HepG2 (cell line): ENCODE results near the gene CDKN2A. TPM values are rescaled to one million over a fixed set of nuclear protein-coding genes. Genes with fewer than 3 reads are reported as not detected.
A peak's percentile ranks its signal among the peaks of the same experiment; 100 is the strongest.

Experiments
- ARNT2 ChIP-seq: sonication (generic); formaldehyde crosslinking; IDR thresholded peaks from 2 replicates; pipeline ENCODE4 v1.8.0; 2022; ENCODE audit warnings: mild to moderate bottlenecking, low read depth, missing genetic modification reagents, moderate library complexity
- GABPB1 ChIP-seq: IDR thresholded peaks from 2 replicates; pipeline ENCODE4 v1.6.1; 2016; ENCODE audit warnings: mild to moderate bottlenecking, missing genetic modification reagents, moderate library complexity, missing compliant biosample characterization
- GZF1 ChIP-seq: sonication (generic); formaldehyde crosslinking; IDR thresholded peaks from 2 replicates; pipeline ENCODE4 v1.5.1; 2020; ENCODE audit warnings: mild to moderate bottlenecking, missing genetic modification reagents
- HNRNPLL ChIP-seq: fragments of 200-400 bp; formaldehyde crosslinking; IDR thresholded peaks from 2 replicates; pipeline ENCODE4 v1.6.1; 2017; ENCODE audit warnings: mild to moderate bottlenecking, low read depth, low read length; ENCODE audit not compliant: poor library complexity, severe bottlenecking
- KAT8 ChIP-seq: IDR thresholded peaks from 2 replicates; pipeline ENCODE4 v1.6.1; 2016; ENCODE audit warnings: missing genetic modification reagents, missing compliant biosample characterization
- MTF2 ChIP-seq: sonication (generic); formaldehyde crosslinking; IDR thresholded peaks from 2 replicates; pipeline ENCODE4 v1.5.0; 2020; ENCODE audit warnings: missing genetic modification reagents, borderline replicate concordance
- MYC ChIP-seq: sonication (generic); formaldehyde crosslinking; IDR thresholded peaks from 2 replicates; pipeline ENCODE4 v1.9.0; 2021; ENCODE audit warnings: missing genetic modification reagents, borderline replicate concordance
- SRF ChIP-seq: IDR thresholded peaks from 2 replicates; pipeline ENCODE4 v1.6.1; 2011; ENCODE audit warnings: mild to moderate bottlenecking, low read depth, low read length, moderate library complexity
- ZKSCAN8 ChIP-seq: IDR thresholded peaks from 2 replicates; pipeline ENCODE4 v1.6.1; 2016; ENCODE audit warnings: borderline replicate concordance, missing genetic modification reagents, missing compliant biosample characterization
- ZNF205 ChIP-seq: IDR thresholded peaks from 2 replicates; pipeline ENCODE4 v1.6.1; 2018; ENCODE audit warnings: missing biosample characterization, missing genetic modification reagents
- ZNF263 ChIP-seq: sonication (generic); formaldehyde crosslinking; IDR thresholded peaks from 2 replicates; pipeline ENCODE4 v1.4.0; 2020; ENCODE audit warnings: missing genetic modification reagents
- ZNF34 ChIP-seq: sonication (generic); formaldehyde crosslinking; IDR thresholded peaks from 2 replicates; pipeline ENCODE4 v1.4.0; 2020; ENCODE audit warnings: mild to moderate bottlenecking, missing genetic modification reagents, borderline replicate concordance
- polyA plus RNA-seq, 8 experiments: library from polyadenylated mRNA; depleted of rRNA in 3 of 8; stranded (reverse) in 7 of 8; unstranded in 1 of 8; fragments of >200 nt; fragmentation: Illumina TruSeq in 4 of 8; extraction: Trizol in 4 of 8; gene quantifications; 2 replicates each; pipeline versions ENCODE4 v1.2.1 to v1.2.3, GENCODE V29; 2011 to 2016; ENCODE audit warnings: low read depth in 4 of 8, missing spikeins in 1 of 8, mixed read lengths in 1 of 8; ENCODE audit not compliant: insufficient read depth in 1 of 8
- total RNA-seq, 5 experiments: library from RNA; depleted of rRNA; stranded (reverse); fragments of >200 nt; fragmentation: Illumina TruSeq; extraction: Trizol; gene quantifications; 2 replicates each; pipeline ENCODE4 v1.2.3, GENCODE V29; 2016; ENCODE audit warnings: low read depth in 1 of 5
- TF ChIP-seq, protein P1 (sequence below): sonication (generic); formaldehyde crosslinking; IDR thresholded peaks from 2 replicates; pipeline ENCODE4 v1.5.1; 2020; ENCODE audit warnings: mild to moderate bottlenecking, missing genetic modification reagents, moderate library complexity
- TF ChIP-seq, protein P2 (sequence below): sonication (generic); formaldehyde crosslinking; IDR thresholded peaks from 2 replicates; pipeline ENCODE4 v1.4.0; 2020; ENCODE audit warnings: mild to moderate bottlenecking, missing genetic modification reagents
- TF ChIP-seq, protein P3 (sequence below): IDR thresholded peaks from 2 replicates; pipeline ENCODE4 v1.6.1; 2016; ENCODE audit warnings: missing compliant biosample characterization, missing genetic modification reagents, borderline replicate concordance
- TF ChIP-seq, protein P4 (sequence below): sonication (generic); formaldehyde crosslinking; conservative IDR thresholded peaks from 2 replicates; pipeline ENCODE4 v1.8.0; 2022; ENCODE audit warnings: mild to moderate bottlenecking, moderate library complexity, missing genetic modification reagents
- TF ChIP-seq, protein P5 (sequence below): sonication (generic); formaldehyde crosslinking; IDR thresholded peaks from 2 replicates; pipeline ENCODE4 v1.4.0; 2020; ENCODE audit warnings: mild to moderate bottlenecking, missing genetic modification reagents, borderline replicate concordance

The CDKN2A gene
- total and polyA plus RNA-seq, 2 of the 13 experiments (the other 11 are each of a cell fraction or from before 2014, with no cell fraction given), result 4.2 to 4.8 TPM

DNA sequence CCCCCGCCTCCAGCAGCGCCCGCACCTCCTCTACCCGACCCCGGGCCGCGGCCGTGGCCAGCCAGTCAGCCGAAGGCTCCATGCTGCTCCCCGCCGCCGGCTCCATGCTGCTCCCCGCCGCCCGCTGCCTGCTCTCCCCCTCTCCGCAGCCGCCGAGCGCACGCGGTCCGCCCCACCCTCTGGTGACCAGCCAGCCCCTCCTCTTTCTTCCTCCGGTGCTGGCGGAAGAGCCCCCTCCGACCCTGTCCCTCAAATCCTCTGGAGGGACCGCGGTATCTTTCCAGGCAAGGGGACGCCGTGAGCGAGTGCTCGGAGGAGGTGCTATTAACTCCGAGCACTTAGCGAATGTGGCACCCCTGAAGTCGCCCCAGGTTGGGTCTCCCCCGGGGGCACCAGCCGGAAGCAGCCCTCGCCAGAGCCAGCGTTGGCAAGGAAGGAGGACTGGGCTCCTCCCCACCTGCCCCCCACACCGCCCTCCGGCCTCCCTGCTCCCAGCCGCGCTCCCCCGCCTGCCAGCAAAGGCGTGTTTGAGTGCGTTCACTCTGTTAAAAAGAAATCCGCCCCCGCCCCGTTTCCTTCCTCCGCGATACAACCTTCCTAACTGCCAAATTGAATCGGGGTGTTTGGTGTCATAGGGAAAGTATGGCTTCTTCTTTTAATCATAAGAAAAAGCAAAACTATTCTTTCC, 19.3 kb downstream of the CDKN2A start (continued):
- TF ChIP-seq, protein P1, sequence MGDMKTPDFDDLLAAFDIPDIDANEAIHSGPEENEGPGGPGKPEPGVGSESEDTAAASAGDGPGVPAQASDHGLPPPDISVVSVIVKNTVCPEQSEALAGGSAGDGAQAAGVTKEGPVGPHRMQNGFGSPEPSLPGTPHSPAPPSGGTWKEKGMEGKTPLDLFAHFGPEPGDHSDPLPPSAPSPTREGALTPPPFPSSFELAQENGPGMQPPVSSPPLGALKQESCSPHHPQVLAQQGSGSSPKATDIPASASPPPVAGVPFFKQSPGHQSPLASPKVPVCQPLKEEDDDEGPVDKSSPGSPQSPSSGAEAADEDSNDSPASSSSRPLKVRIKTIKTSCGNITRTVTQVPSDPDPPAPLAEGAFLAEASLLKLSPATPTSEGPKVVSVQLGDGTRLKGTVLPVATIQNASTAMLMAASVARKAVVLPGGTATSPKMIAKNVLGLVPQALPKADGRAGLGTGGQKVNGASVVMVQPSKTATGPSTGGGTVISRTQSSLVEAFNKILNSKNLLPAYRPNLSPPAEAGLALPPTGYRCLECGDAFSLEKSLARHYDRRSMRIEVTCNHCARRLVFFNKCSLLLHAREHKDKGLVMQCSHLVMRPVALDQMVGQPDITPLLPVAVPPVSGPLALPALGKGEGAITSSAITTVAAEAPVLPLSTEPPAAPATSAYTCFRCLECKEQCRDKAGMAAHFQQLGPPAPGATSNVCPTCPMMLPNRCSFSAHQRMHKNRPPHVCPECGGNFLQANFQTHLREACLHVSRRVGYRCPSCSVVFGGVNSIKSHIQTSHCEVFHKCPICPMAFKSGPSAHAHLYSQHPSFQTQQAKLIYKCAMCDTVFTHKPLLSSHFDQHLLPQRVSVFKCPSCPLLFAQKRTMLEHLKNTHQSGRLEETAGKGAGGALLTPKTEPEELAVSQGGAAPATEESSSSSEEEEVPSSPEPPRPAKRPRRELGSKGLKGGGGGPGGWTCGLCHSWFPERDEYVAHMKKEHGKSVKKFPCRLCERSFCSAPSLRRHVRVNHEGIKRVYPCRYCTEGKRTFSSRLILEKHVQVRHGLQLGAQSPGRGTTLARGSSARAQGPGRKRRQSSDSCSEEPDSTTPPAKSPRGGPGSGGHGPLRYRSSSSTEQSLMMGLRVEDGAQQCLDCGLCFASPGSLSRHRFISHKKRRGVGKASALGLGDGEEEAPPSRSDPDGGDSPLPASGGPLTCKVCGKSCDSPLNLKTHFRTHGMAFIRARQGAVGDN (CRISPR knock-in tag), result peak; percentile 79
- no peak for TF ChIP-seq ZKSCAN8
- TF ChIP-seq, protein P2, sequence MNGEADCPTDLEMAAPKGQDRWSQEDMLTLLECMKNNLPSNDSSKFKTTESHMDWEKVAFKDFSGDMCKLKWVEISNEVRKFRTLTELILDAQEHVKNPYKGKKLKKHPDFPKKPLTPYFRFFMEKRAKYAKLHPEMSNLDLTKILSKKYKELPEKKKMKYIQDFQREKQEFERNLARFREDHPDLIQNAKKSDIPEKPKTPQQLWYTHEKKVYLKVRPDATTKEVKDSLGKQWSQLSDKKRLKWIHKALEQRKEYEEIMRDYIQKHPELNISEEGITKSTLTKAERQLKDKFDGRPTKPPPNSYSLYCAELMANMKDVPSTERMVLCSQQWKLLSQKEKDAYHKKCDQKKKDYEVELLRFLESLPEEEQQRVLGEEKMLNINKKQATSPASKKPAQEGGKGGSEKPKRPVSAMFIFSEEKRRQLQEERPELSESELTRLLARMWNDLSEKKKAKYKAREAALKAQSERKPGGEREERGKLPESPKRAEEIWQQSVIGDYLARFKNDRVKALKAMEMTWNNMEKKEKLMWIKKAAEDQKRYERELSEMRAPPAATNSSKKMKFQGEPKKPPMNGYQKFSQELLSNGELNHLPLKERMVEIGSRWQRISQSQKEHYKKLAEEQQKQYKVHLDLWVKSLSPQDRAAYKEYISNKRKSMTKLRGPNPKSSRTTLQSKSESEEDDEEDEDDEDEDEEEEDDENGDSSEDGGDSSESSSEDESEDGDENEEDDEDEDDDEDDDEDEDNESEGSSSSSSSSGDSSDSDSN, result peak; percentile 79
- peak; percentile 71 for TF ChIP-seq ZNF263 (CRISPR knock-in tag)
- 0 out of 2 replicates have a peak, but pooled peaks have one; percentile 23 for TF ChIP-seq GZF1 (CRISPR knock-in tag)
- peak; percentile 60 for TF ChIP-seq ARNT2 (CRISPR knock-in tag)
- TF ChIP-seq KAT8, result 0 out of 2 replicates have a peak, but pooled peaks have one; percentile 4
- TF ChIP-seq MTF2 (CRISPR knock-in tag), result no peak
- TF ChIP-seq ZNF205 (CRISPR knock-in tag), result no peak
- TF ChIP-seq, protein P3, sequence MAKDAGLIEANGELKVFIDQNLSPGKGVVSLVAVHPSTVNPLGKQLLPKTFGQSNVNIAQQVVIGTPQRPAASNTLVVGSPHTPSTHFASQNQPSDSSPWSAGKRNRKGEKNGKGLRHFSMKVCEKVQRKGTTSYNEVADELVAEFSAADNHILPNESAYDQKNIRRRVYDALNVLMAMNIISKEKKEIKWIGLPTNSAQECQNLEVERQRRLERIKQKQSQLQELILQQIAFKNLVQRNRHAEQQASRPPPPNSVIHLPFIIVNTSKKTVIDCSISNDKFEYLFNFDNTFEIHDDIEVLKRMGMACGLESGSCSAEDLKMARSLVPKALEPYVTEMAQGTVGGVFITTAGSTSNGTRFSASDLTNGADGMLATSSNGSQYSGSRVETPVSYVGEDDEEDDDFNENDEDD (CRISPR knock-in tag), result peak; percentile 51; the same call in 1 of the 2 replicates
- TF ChIP-seq SRF, result no peak
- TF ChIP-seq MYC (CRISPR knock-in tag), result peak; percentile 73
- TF ChIP-seq, protein P4, sequence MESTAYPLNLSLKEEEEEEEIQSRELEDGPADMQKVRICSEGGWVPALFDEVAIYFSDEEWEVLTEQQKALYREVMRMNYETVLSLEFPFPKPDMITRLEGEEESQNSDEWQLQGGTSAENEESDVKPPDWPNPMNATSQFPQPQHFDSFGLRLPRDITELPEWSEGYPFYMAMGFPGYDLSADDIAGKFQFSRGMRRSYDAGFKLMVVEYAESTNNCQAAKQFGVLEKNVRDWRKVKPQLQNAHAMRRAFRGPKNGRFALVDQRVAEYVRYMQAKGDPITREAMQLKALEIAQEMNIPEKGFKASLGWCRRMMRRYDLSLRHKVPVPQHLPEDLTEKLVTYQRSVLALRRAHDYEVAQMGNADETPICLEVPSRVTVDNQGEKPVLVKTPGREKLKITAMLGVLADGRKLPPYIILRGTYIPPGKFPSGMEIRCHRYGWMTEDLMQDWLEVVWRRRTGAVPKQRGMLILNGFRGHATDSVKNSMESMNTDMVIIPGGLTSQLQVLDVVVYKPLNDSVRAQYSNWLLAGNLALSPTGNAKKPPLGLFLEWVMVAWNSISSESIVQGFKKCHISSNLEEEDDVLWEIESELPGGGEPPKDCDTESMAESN (CRISPR knock-in tag), result peak; percentile 51; the same call in 1 of the 2 replicates
- TF ChIP-seq, protein P5, sequence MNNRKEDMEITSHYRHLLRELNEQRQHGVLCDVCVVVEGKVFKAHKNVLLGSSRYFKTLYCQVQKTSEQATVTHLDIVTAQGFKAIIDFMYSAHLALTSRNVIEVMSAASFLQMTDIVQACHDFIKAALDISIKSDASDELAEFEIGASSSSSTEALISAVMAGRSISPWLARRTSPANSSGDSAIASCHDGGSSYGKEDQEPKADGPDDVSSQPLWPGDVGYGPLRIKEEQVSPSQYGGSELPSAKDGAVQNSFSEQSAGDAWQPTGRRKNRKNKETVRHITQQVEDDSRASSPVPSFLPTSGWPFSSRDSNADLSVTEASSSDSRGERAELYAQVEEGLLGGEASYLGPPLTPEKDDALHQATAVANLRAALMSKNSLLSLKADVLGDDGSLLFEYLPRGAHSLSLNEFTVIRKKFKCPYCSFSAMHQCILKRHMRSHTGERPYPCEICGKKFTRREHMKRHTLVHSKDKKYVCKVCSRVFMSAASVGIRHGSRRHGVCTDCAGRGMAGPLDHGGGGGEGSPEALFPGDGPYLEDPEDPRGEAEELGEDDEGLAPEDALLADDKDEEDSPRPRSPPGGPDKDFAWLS (CRISPR knock-in tag), result 0 out of 2 replicates have a peak, but pooled peaks have one; percentile 28
- TF ChIP-seq GABPB1, result peak; percentile 74; the same call in 1 of the 2 replicates
- no peak for TF ChIP-seq ZNF34
- peak; percentile 40 for TF ChIP-seq HNRNPLL
